H9 (cell line): ENCODE results near the gene ADAM33. TPM values are rescaled to one million over a fixed set of nuclear protein-coding genes. Genes with fewer than 3 reads are reported as not detected.

Experiments used
- DNase-seq: peaks from one replicate; pipeline ENCODE4 v3.0.0-alpha.2; 2017
- H2AFZ ChIP-seq: one replicate; pipeline ENCODE4 v1.6.1; 2013; ENCODE audit warnings: mild to moderate bottlenecking, low read length, control low read depth, moderate library complexity
- H2AK5ac ChIP-seq: 2 replicates; pipeline ENCODE4 v1.6.1; 2013; ENCODE audit warnings: low read length, control low read depth, mixed read lengths; ENCODE audit not compliant: insufficient read length
- H2BK120ac ChIP-seq: one replicate; pipeline ENCODE4 v1.6.1; 2013; ENCODE audit warnings: low read depth, mild to moderate bottlenecking, low read length, control low read depth, inconsistent platforms; ENCODE audit not compliant: poor library complexity, severe bottlenecking
- H2BK12ac ChIP-seq: 2 replicates; pipeline ENCODE4 v1.6.1; 2013; ENCODE audit warnings: low read length, control low read depth, mixed read lengths, low read depth; ENCODE audit not compliant: insufficient read length
- H2BK15ac ChIP-seq: 2 replicates; pipeline ENCODE4 v1.6.1; 2013; ENCODE audit warnings: low read depth, low read length, control low read depth
- H2BK20ac ChIP-seq: one replicate; pipeline ENCODE4 v1.6.1; 2013; ENCODE audit warnings: low read depth, mild to moderate bottlenecking, low read length, control low read depth, inconsistent platforms; ENCODE audit not compliant: poor library complexity, severe bottlenecking
- H2BK5ac ChIP-seq: 2 replicates; pipeline ENCODE4 v1.6.1; 2013; ENCODE audit warnings: low read length, control low read depth, mixed read lengths; ENCODE audit not compliant: insufficient read length
- H3K14ac ChIP-seq: 2 replicates; pipeline ENCODE4 v1.6.1; 2013; ENCODE audit warnings: low read length, control low read depth; ENCODE audit not compliant: insufficient read depth
- H3K18ac ChIP-seq: 2 replicates; pipeline ENCODE4 v1.6.1; 2013; ENCODE audit warnings: low read depth, mild to moderate bottlenecking, mixed read lengths, low read length, control low read depth; ENCODE audit not compliant: insufficient read length
- H3K23ac ChIP-seq: 2 replicates; pipeline ENCODE4 v1.6.1; 2013; ENCODE audit warnings: low read length, control low read depth, mixed read lengths, low read depth; ENCODE audit not compliant: insufficient read length
- H3K23me2 ChIP-seq: 2 replicates; pipeline ENCODE4 v1.6.1; 2013; ENCODE audit warnings: low read depth, mild to moderate bottlenecking, mixed read lengths, low read length, control low read depth; ENCODE audit not compliant: insufficient read length, poor library complexity, severe bottlenecking
- H3K27ac ChIP-seq: 2 replicates; pipeline ENCODE4 v1.5.1; 2013; ENCODE audit warnings: low read length, control low read depth, mixed read lengths, low read depth; ENCODE audit not compliant: insufficient read length
- H3K27me3 ChIP-seq: 2 replicates; pipeline ENCODE4 v1.6.1; 2013; ENCODE audit warnings: low read length, control low read depth, inconsistent platforms; ENCODE audit not compliant: insufficient read depth
- H3K4ac ChIP-seq: 2 replicates; pipeline ENCODE4 v1.6.1; 2013; ENCODE audit warnings: low read depth, mild to moderate bottlenecking, control low read depth, inconsistent platforms, low read length, moderate library complexity
- H3K4me1 ChIP-seq: 2 replicates; pipeline ENCODE4 v1.6.1; 2013; ENCODE audit warnings: low read length, control low read depth, inconsistent platforms; ENCODE audit not compliant: insufficient read depth
- H3K4me2 ChIP-seq: 2 replicates; pipeline ENCODE4 v1.6.1; 2013; ENCODE audit warnings: low read length, control low read depth, mixed read lengths; ENCODE audit not compliant: insufficient read length, insufficient read depth
- H3K56ac ChIP-seq: 2 replicates; pipeline ENCODE4 v1.6.1; 2013; ENCODE audit warnings: low read depth, mild to moderate bottlenecking, mixed read lengths, low read length, control low read depth; ENCODE audit not compliant: insufficient read length
- H3K79me1 ChIP-seq: 2 replicates; pipeline ENCODE4 v1.6.1; 2013; ENCODE audit warnings: low read depth, mild to moderate bottlenecking, moderate library complexity, low read length, control low read depth, inconsistent platforms; ENCODE audit not compliant: insufficient read depth, poor library complexity, severe bottlenecking
- H3K79me2 ChIP-seq: 2 replicates; pipeline ENCODE4 v1.6.1; 2013; ENCODE audit warnings: low read length, control low read depth, inconsistent platforms; ENCODE audit not compliant: insufficient read depth
- H3K9ac ChIP-seq: 2 replicates; pipeline ENCODE4 v1.6.1; 2013; ENCODE audit warnings: low read length, control low read depth, mixed read lengths; ENCODE audit not compliant: insufficient read length; ENCODE audit errors: extremely low read depth
- H3K9me3 ChIP-seq: one replicate; pipeline ENCODE4 v1.6.1; 2013; ENCODE audit warnings: low read depth, low read length, inconsistent platforms; ENCODE audit not compliant: control insufficient read depth
- H3T11ph ChIP-seq: one replicate; pipeline ENCODE4 v1.6.1; 2013; ENCODE audit warnings: mild to moderate bottlenecking, low read length, control low read depth, inconsistent platforms
- H4K20me1 ChIP-seq: one replicate; pipeline ENCODE4 v1.6.1; 2013; ENCODE audit not compliant: control insufficient read depth, insufficient read length, insufficient read depth
- H4K5ac ChIP-seq: 2 replicates; pipeline ENCODE4 v1.6.1; 2013; ENCODE audit warnings: low read depth, mild to moderate bottlenecking, mixed read lengths, low read length, control low read depth; ENCODE audit not compliant: insufficient read length
- H4K8ac ChIP-seq: replicated peaks from 2 replicates; pipeline ENCODE4 v1.6.1; 2013; ENCODE audit warnings: low read length, control low read depth, mixed read lengths, low read depth; ENCODE audit not compliant: insufficient read length
- H4K91ac ChIP-seq: 2 replicates; pipeline ENCODE4 v1.6.1; 2013; ENCODE audit warnings: low read depth, mild to moderate bottlenecking, moderate library complexity, mixed read lengths, low read length, control low read depth; ENCODE audit not compliant: insufficient read length
- H3K27ac Mint-ChIP-seq, 3 experiments: 2 replicates in 2 of 3; 3 replicates in 1 of 3; pipeline ENCODE4 v1.8.0; 2020 to 2021; ENCODE audit warnings: mixed read lengths in 3 of 3, mild to moderate bottlenecking in 1 of 3, moderate library complexity in 1 of 3
- H3K27me3 Mint-ChIP-seq: 2 replicates; pipeline ENCODE4 v1.8.0; 2021; ENCODE audit warnings: low read depth, mild to moderate bottlenecking, moderate library complexity, mixed read lengths
- H3K36me3 Mint-ChIP-seq, 3 experiments: 2 replicates in 2 of 3; 3 replicates in 1 of 3; pipeline ENCODE4 v1.8.0; 2020 to 2021; ENCODE audit warnings: low read depth in 3 of 3, mixed read lengths in 3 of 3; ENCODE audit not compliant: insufficient read depth in 1 of 3
- H3K4me1 Mint-ChIP-seq, 2 experiments: 2 replicates each; pipeline ENCODE4 v1.8.0; 2020; ENCODE audit warnings: mixed read lengths in 2 of 2
- H3K4me3 Mint-ChIP-seq, 2 experiments: 2 replicates in 1 of 2; 3 replicates in 1 of 2; pipeline ENCODE4 v1.8.0; 2020 to 2021; ENCODE audit warnings: mild to moderate bottlenecking in 2 of 2, mixed read lengths in 2 of 2, moderate library complexity in 1 of 2
- H3K9me3 Mint-ChIP-seq, 2 experiments: 2 replicates in 1 of 2; 3 replicates in 1 of 2; pipeline ENCODE4 v1.8.0; 2020; ENCODE audit warnings: mild to moderate bottlenecking in 2 of 2, mixed read lengths in 2 of 2, moderate library complexity in 1 of 2
- CTCF ChIP-seq: fragments of 200-600 bp; sonication (generic); conservative IDR thresholded peaks from 3 replicates; pipeline ENCODE4 v1.8.0; 2021; ENCODE audit warnings: antibody characterized with exemption, mild to moderate bottlenecking
- WGBS: extraction: QIAGEN DNeasy Blood & Tissue Kit; methylation state at CpG from one replicate; pipeline ENCODE4 v1.1.7; 2013; ENCODE audit warnings: missing lambda C conversion rate, low lambda C conversion rate, mixed read lengths; ENCODE audit not compliant: insufficient read length; ENCODE audit errors: extremely low coverage; 5-methylcytosine and 5-hydroxymethylcytosine counted together
- total RNA-seq: library from RNA; stranded (reverse); gene quantifications from 2 replicates; pipeline ENCODE4 v1.2.1, GENCODE V29; 2021

ADAM33 gene
- total RNA-seq, 1 experiment from 2014 or later = 4.0 TPM

- no peak within 1 kb of the TSS for H3K4me2 ChIP-seq
- no peak within 1 kb of the TSS for H2BK5ac ChIP-seq
- peaks cover 10 to 17% of the 10 kb centered on the region in 2 experiments for H3K4me1 Mint-ChIP-seq
- H3K4me3 Mint-ChIP-seq = no peak within 1 kb of the TSS
- H3K4me1 ChIP-seq = no peaks in the 10 kb centered on the region; the same call in 1 of the 2 replicates
- no peaks in the 10 kb centered on the region for H4K20me1 ChIP-seq
- no peak within 1 kb of the TSS for H4K8ac ChIP-seq
- H2BK12ac ChIP-seq = no peak within 1 kb of the TSS
- H3K9ac ChIP-seq = no peak within 1 kb of the TSS
- no peak within 1 kb of the TSS for H3K18ac ChIP-seq
- no peak within 1 kb of the TSS for H3K4ac ChIP-seq
- H3K27me3 ChIP-seq = peaks cover 5% of the 10 kb centered on the region; the same call in 1 of the 2 replicates
- H3K27ac ChIP-seq = no peak within 1 kb of the TSS
- H3K23me2 ChIP-seq = no peaks in the 10 kb centered on the region
- WGBS = no CpG with 5 or more reads among the region's 19 CpGs
- no peak within 1 kb of the TSS for H3K56ac ChIP-seq
- no peak within 1 kb of the TSS for H3K23ac ChIP-seq
- H2BK15ac ChIP-seq = no peak within 1 kb of the TSS
- no peak within 1 kb of the TSS for H4K5ac ChIP-seq
- no peak within 1 kb of the TSS for H4K91ac ChIP-seq
- no peak within 1 kb of the TSS for H2BK20ac ChIP-seq
- H3K36me3 Mint-ChIP-seq = peaks cover 0 to 1% (median 0%) of the 10 kb centered on the region in 3 experiments; a peak in 2 of 7 replicates
- no peaks in the 10 kb centered on the region for H3K79me1 ChIP-seq
- H3K9me3 Mint-ChIP-seq = peaks cover 8% of the 10 kb centered on the region in 2 experiments; a peak in 3 of 5 replicates
- H2BK120ac ChIP-seq = no peak within 1 kb of the TSS
- H3K14ac ChIP-seq = no peak within 1 kb of the TSS
- no peaks in the 10 kb centered on the region for H3K9me3 ChIP-seq
- H2AFZ ChIP-seq = no peak within 1 kb of the TSS
- no peaks in the 10 kb centered on the region for H3K79me2 ChIP-seq
- peak; percentile 86 for DNase-seq
- no peak for TF ChIP-seq CTCF
- H3K27me3 Mint-ChIP-seq = peaks cover 56% of the 10 kb centered on the region
- H2AK5ac ChIP-seq = no peak within 1 kb of the TSS
- no peak within 1 kb of the TSS for H3T11ph ChIP-seq
- H3K27ac Mint-ChIP-seq = peak within 1 kb of the TSS in 1 of 3 experiments; percentile 74; a peak in 1 of 7 replicates
These were observed 18.6 kb downstream of the ADAM33 start, which contains the start of gene GFRA4 for GRCh38 chr20:3663031-3663701. TSS of gene GFRA4 (minus strand) at chr20:3663399. CDS start at chr20:3663399, 0 bp downstream.
